Measurements from ENCODE around the gene C2orf72.

DNA sequence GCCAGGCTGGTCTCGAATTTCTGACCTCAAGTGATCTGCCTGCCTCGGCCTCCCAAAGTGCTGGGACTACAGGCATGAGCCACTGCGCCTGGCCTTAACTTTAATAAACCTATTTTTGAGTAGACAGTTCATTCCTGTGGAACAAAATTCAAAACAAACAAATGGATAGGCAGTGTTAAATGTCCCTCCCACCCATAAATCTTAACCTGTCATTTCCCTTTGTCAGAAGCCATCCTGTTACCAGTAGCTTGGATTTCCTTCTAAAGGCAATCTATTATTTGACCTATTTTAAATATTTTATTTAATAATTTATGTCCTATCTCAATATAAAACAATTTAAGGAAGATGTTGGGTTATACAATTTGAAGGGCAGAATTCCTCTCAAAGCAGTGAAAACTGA, 6.6 kb upstream of the C2orf72 start:
- TF ChIP-seq POLR2AphosphoS5 (IDR thresholded peaks at IDR 0.05): no peak
- TF ChIP-seq, protein P1, sequence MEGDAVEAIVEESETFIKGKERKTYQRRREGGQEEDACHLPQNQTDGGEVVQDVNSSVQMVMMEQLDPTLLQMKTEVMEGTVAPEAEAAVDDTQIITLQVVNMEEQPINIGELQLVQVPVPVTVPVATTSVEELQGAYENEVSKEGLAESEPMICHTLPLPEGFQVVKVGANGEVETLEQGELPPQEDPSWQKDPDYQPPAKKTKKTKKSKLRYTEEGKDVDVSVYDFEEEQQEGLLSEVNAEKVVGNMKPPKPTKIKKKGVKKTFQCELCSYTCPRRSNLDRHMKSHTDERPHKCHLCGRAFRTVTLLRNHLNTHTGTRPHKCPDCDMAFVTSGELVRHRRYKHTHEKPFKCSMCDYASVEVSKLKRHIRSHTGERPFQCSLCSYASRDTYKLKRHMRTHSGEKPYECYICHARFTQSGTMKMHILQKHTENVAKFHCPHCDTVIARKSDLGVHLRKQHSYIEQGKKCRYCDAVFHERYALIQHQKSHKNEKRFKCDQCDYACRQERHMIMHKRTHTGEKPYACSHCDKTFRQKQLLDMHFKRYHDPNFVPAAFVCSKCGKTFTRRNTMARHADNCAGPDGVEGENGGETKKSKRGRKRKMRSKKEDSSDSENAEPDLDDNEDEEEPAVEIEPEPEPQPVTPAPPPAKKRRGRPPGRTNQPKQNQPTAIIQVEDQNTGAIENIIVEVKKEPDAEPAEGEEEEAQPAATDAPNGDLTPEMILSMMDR (IDR thresholded peaks at IDR 0.05): no peak

All from sigmoid colon (tissue), 4 donors.